ENCODE results near the gene SMIM32. TPM values are rescaled to one million over a fixed set of nuclear protein-coding genes. Genes with fewer than 3 reads are reported as not detected.

The SMIM32 gene
- total and polyA plus RNA-seq, 2 of the 13 experiments (the other 11 are each of a cell fraction or from before 2014, with no cell fraction given), result 0.15 to 0.20 TPM

DNA sequence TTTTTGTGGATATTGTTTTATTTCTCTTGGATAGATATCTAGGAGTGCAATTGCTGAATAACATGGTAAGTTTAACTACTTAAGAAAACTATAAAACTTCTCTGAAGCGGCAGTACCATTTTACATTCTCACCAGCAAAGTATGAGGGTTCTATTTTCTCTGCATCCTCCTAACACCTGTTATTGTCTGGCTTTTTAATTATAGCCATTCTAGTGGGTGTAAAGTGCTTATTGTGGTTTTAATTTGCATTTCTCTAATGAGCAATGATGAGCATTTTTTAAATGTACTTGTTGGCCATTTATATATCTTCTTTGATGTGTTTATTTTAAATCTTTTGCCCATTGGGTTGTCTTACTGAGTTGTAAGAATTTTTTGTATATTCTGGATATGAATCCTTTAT is 28.7 kb downstream of the SMIM32 start:
- Histone ChIP-seq H3K9me3 (ENCODE audit: low read length) (no peaks in the 10 kb centered on the region), H3K4me1 (ENCODE audit: insufficient read depth, low read length) (no peaks in the 10 kb centered on the region), H3K9ac (ENCODE audit: insufficient read depth, low read depth, low read length) (no peak overlapping the region), H4K20me1 (ENCODE audit: insufficient read depth, low read length) (no peaks in the 10 kb centered on the region), H3K36me3 (replicated peaks in 1 of 2; ENCODE audit: control insufficient read depth in 1 of 2, insufficient read depth in 2 of 2, low read length in 2 of 2) (peaks cover 16 to 48% of the 10 kb centered on the region in 2 experiments; a peak in 4 of 5 replicates), H3K79me2 (ENCODE audit: insufficient read depth, low read length) (peaks cover 4% of the 10 kb centered on the region), H2AFZ (ENCODE audit: low read length) (no peak overlapping the region), H3K27ac (ENCODE audit: extremely low read length, insufficient read depth, low read length) (no peak overlapping the region), H3K4me2 (ENCODE audit: low read depth, low read length) (no peak overlapping the region), H3K27me3 (ENCODE audit: control insufficient read depth in 1 of 2, insufficient read depth in 2 of 2, low read length in 2 of 2) (no peaks in the 10 kb centered on the region), H3K4me3 (replicated peaks in 1 of 3; ENCODE audit: insufficient read depth in 1 of 3, low read depth in 2 of 3, low read length in 3 of 3) (no peak overlapping the region)
- no peak for DNase-seq (ENCODE audit: low spot score)
- intact Hi-C loops (cut with micrococcal nuclease; ENCODE audit: unreplicated experiment) (no loop called here), in situ Hi-C loops (cut with HindIII; ENCODE audit: extremely low pct_ligation_motif_present, low pct_unique_long_range_greater_than_20kb) (no loop called here)
- BruUV-seq (replicated peaks), result no TSS peak
- ATAC-seq, result no peak
- CTCF ChIA-PET (ENCODE audit: low intra/inter-chr PET ratio, low total read pairs), result no interaction called here
- POLR2A ChIA-PET, result no interaction called here
- no peak for FAIRE-seq
- WGBS (ENCODE audit: low lambda C conversion rate), result 100% methylated on average over 1 of the region's 1 CpG
- TF ChIP-seq NFRKB (IDR thresholded peaks at IDR 0.05), result no peak
- no peak for TF ChIP-seq ZNF75D (CRISPR knock-in tag; IDR thresholded peaks at IDR 0.05; ENCODE audit: borderline replicate concordance)
- TF ChIP-seq MAFK (conservative IDR thresholded peaks at IDR 0.05 in 1 of 2, IDR thresholded peaks at IDR 0.05 in 1 of 2; ENCODE audit: low read length in 2 of 2), result no peak
- no peak for TF ChIP-seq RARG (CRISPR knock-in tag; IDR thresholded peaks at IDR 0.05; ENCODE audit: low read depth)
- no peak for TF ChIP-seq STAT6 (CRISPR knock-in tag; IDR thresholded peaks at IDR 0.05; ENCODE audit: borderline replicate concordance)
- TF ChIP-seq PLRG1 (conservative IDR thresholded peaks at IDR 0.05), result no peak
- TF ChIP-seq NFKBIZ (CRISPR knock-in tag; IDR thresholded peaks at IDR 0.05), result no peak
- TF ChIP-seq ZNF142 (CRISPR knock-in tag; IDR thresholded peaks at IDR 0.05), result no peak
- no peak for TF ChIP-seq ZNF724P (CRISPR knock-in tag; IDR thresholded peaks at IDR 0.05; ENCODE audit: borderline replicate concordance)
- TF ChIP-seq, protein P1, sequence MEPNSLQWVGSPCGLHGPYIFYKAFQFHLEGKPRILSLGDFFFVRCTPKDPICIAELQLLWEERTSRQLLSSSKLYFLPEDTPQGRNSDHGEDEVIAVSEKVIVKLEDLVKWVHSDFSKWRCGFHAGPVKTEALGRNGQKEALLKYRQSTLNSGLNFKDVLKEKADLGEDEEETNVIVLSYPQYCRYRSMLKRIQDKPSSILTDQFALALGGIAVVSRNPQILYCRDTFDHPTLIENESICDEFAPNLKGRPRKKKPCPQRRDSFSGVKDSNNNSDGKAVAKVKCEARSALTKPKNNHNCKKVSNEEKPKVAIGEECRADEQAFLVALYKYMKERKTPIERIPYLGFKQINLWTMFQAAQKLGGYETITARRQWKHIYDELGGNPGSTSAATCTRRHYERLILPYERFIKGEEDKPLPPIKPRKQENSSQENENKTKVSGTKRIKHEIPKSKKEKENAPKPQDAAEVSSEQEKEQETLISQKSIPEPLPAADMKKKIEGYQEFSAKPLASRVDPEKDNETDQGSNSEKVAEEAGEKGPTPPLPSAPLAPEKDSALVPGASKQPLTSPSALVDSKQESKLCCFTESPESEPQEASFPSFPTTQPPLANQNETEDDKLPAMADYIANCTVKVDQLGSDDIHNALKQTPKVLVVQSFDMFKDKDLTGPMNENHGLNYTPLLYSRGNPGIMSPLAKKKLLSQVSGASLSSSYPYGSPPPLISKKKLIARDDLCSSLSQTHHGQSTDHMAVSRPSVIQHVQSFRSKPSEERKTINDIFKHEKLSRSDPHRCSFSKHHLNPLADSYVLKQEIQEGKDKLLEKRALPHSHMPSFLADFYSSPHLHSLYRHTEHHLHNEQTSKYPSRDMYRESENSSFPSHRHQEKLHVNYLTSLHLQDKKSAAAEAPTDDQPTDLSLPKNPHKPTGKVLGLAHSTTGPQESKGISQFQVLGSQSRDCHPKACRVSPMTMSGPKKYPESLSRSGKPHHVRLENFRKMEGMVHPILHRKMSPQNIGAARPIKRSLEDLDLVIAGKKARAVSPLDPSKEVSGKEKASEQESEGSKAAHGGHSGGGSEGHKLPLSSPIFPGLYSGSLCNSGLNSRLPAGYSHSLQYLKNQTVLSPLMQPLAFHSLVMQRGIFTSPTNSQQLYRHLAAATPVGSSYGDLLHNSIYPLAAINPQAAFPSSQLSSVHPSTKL (CRISPR knock-in tag; IDR thresholded peaks at IDR 0.05), result no peak
- no peak for TF ChIP-seq TARDBP (CRISPR knock-in tag; IDR thresholded peaks at IDR 0.05)
- TF ChIP-seq SP140L (CRISPR knock-in tag; IDR thresholded peaks at IDR 0.05; ENCODE audit: borderline replicate concordance), result no peak
- TF ChIP-seq ZNF510 (CRISPR knock-in tag; IDR thresholded peaks at IDR 0.05; ENCODE audit: low read depth), result no peak
- no peak for TF ChIP-seq POGZ (CRISPR knock-in tag; IDR thresholded peaks at IDR 0.05)
